Stimulated activated naive CD4-positive, alpha-beta T cell (primary cell): ENCODE results near the gene BBX.

Experiments
- DNase-seq, 6 experiments: peaks; one replicate each; lab custom pipeline; 2025; lab: John Stamatoyannopoulos, UW

The BBX gene

DNA sequence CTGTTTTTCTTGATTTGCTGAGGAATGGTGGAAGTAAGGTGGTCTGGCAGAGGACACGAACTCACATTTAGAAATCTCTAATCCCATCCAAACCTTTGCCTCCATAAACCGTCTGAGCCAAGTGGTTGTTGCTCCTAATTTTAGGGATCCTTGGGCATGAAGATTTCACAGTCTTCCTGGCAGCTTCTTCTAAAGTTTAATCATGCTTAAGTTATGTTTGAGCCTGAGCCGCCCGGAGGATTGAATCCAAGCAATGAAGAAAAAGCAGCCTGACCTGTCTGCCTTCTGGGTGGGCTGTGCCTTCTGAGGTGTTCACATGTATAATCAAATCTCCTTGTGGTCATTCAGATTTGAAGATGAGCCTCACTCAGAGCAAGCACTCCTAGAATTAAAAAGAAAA is 319.1 kb downstream of the BBX start:
- DNase-seq = no peak

GRCh38 chr3:107842940-107843339 is 320.2 kb downstream of the BBX start:
- no peak for DNase-seq

GRCh38 chr3:107845380-107846278 is 322.9 kb downstream of the BBX start:
- no peak for DNase-seq

GRCh38 chr3:107846279-107846852 is 323.6 kb downstream of the BBX start:
- DNase-seq = peak in 2 of 6 experiments; percentile 6 to 7

GRCh38 chr3:107847791-107848190 is 325.0 kb downstream of the BBX start:
- DNase-seq = no peak

GRCh38 chr3:107848351-107848915 is 325.7 kb downstream of the BBX start:
- no peak for DNase-seq

DNA sequence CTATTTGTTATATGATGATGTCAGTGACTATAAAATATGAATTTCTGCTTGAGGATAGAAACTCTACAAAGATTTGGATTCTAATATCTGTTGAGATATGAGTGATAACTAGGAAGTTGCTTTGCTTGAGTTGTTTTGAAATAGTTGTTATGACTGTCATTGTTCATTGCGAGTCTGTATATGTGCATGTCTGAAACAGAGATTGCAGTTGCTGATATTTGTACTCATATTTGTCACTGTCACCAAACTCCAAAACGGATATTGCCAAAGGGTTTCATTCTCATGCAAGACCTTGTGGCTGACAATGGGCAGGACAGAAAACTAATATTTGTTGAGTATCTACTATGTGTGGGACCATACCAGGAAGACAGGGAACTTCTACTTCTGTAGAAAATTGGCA is 327.9 kb downstream of the BBX start:
- DNase-seq = no peak

- no peak for DNase-seq
Measured at GRCh38 chr3:107853821-107854220, 331.1 kb downstream of the BBX start.

DNA sequence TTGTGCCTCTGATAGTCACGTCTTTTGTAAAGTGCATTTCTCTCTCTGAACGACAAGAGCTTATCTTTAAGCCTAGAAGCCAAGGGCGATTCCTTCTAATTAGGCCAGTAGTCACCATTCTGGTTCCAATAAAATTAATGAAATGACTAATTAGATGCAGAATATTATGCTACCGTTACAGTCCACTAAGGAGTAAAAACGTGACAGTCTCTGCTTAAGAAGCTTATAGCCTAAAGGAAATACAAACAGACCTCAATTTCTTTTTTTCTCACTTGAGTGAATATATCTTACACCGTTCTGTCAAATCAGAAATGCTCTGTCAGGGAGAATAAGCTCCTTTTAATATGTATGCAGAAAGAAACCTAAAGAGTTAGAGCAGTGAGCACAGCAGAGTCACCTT is 332.0 kb downstream of the BBX start:
- no peak for DNase-seq

- no peak for DNase-seq
Measured at GRCh38 chr3:107855710-107856109, 332.9 kb downstream of the BBX start.

- DNase-seq = no peak
Measured at GRCh38 chr3:107857854-107858253, 335.1 kb downstream of the BBX start.

DNA sequence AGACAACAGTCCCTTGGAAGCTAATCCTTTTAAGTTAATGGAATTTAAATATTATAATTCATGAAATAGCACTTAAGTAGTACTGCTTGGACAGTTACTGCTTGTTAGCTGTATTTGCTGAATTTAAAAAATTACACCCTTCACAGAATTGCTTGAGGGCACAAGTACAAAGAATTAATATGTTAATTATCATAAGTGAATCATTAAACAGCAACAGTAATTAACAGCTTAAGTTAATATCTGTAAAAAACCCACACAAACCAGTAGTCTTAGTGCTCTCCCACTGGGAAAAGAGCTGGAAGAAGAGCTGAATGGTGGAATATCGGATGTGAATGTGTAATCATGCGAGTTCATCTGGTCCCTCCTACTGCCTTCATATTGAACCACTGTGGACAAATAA is 336.1 kb downstream of the BBX start:
- DNase-seq = no peak
